H1 (cell line): ENCODE measurements around the gene LSR. TPM values are rescaled to one million over a fixed set of nuclear protein-coding genes. Genes with fewer than 3 reads are reported as not detected.

ENCODE experiments used
- SIRT6 ChIP-seq: IDR thresholded peaks from one replicate; pipeline ENCODE4 v1.7.1; 2012; ENCODE audit warnings: low read length, inconsistent platforms
- SP2 ChIP-seq: IDR thresholded peaks from 2 replicates; pipeline ENCODE4 v1.6.1; 2012; ENCODE audit warnings: mild to moderate bottlenecking, low read length, inconsistent platforms
- polyA plus RNA-seq, 7 experiments: library from polyadenylated mRNA; depleted of rRNA in 3 of 7; stranded (reverse) in 5 of 7; unstranded in 2 of 7; fragments of >200 nt in 5 of 7; fragments of 200-250 nt in 2 of 7; gene quantifications; 1 replicate in 5 of 7; 2 replicates in 1 of 7; 4 replicates in 1 of 7; pipeline versions ENCODE4 v1.2.1 to v1.2.3, GENCODE V29; 2011 to 2013; ENCODE audit warnings: missing spikeins in 2 of 7, mixed read lengths in 2 of 7
- total RNA-seq: library from RNA; stranded (reverse); fragmentation: NEBNext Ultra II Directional; extraction: Animal tissue kit (Norgen Biotek cat#: 25700); gene quantifications from 2 replicates; pipeline ENCODE4 v1.2.1, GENCODE V29; 2021

LSR gene
- total and polyA plus RNA-seq, 2 of the 8 experiments (the other 6 are each of a cell fraction or from before 2014, with no cell fraction given) = 159 to 186 TPM

DNA sequence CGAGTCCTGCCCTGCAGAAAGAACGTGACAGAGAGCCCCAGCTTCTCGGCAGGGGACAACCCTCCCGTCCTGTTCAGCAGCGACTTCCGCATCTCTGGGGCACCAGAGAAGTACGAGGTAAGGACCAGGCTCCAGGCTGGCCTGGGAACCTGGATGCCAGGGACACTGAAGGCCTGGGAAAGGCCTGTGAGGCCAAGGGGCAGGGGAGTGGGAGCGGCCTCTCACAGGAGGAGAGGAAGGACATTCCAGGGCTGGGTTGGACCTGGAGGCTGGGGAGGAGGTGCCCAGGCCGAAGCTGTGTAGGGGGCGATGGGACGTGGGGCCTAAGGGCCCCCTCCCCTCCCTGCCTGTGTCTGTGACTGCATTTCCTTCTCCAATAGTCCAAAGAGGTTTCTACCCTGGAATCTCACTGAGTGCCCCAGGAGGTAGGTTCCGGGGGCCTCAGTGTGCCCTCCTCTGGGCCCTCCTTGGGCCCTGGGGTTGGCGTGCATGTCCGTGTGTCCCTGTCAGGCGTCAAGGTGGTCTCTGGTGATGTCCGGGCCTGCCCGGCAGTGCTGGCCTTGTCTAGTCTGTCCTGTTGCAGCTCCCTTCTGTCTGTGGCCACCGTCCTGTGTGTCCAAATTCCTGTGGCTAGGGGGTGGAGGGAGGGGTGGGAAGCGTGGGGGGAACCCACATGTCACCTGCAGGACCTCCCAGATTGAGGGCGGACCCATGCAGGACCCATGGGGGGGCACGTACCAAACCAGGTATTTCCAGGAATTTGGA is 63.3 kb downstream of the LSR start (continued):
- TF ChIP-seq SIRT6 (no peak), SP2 (no peak)
- TF ChIP-seq, all 59 proteins: peak for 0
